GM12878 (cell line): ENCODE data around the gene GNAI2. TPM values are rescaled to one million over a fixed set of nuclear protein-coding genes. Genes with fewer than 3 reads are reported as not detected.

Experiments
- ATAC-seq: fragments of 200-7000 bp; cut with Tn5 transposase; 3 replicates; pipeline ENCODE4 v1.9.1; 2020; ENCODE audit warnings: mild to moderate bottlenecking, moderate library complexity
- BruUV-seq: library from RNA; stranded (reverse); fragments of 400-500 nt; replicated peaks from 2 replicates; lab custom pipeline; 2021; lab: Mats Ljungman, UMichigan
- CTCF ChIA-PET: fragments of 300-600 bp; sonication (Branson Sonifier 250); formaldehyde crosslinking; extraction: SDS; loops from one replicate; lab custom pipeline; 2021; ENCODE audit warnings: inconsistent platforms; lab: Yijun Ruan, JAX
- POLR2A ChIA-PET: fragments of 350-600 bp; formaldehyde crosslinking; extraction: SDS; loops from one replicate; lab custom pipeline; 2021; ENCODE audit warnings: inconsistent platforms; lab: Charles Lee
- RAD21 ChIA-PET: fragments of 300-600 bp; sonication (Branson Sonifier 250); formaldehyde crosslinking; loops from one replicate; lab custom pipeline; 2023; ENCODE audit warnings: antibody characterized with exemption; ENCODE audit not compliant: unreplicated experiment; lab: Charles Lee
- SMC1A ChIA-PET: fragments of 300-600 bp; sonication (Branson Sonifier 250); formaldehyde crosslinking; loops from one replicate; lab custom pipeline; 2023; ENCODE audit not compliant: unreplicated experiment, uncharacterized antibody; lab: Charles Lee
- DNase-seq: peaks from one replicate; pipeline ENCODE4 v3.0.0-alpha.2; 2011; ENCODE audit warnings: low read depth, low spot score
- FAIRE-seq: peaks from 3 replicates; lab custom pipeline; 2011; peaks lifted over from hg19 to GRCh38; lab: Jason Lieb, UNC
- H2AFZ ChIP-seq: 2 replicates; pipeline ENCODE4 v1.6.0; 2011; ENCODE audit warnings: low read depth, low read length, control low read depth; ENCODE audit not compliant: control insufficient read depth
- H3K27ac ChIP-seq: 2 replicates; pipeline ENCODE4 v1.5.1; 2011; ENCODE audit warnings: control low read depth; ENCODE audit not compliant: control insufficient read depth, insufficient read depth
- H3K27me3 ChIP-seq, 2 experiments: replicated peaks in 1 of 2; 2 replicates each; pipeline versions ENCODE4 v1.6.0 to v1.6.1; 2011; ENCODE audit warnings: low read length in 1 of 2; ENCODE audit not compliant: control insufficient read depth in 2 of 2, insufficient read depth in 2 of 2
- H3K36me3 ChIP-seq, 2 experiments: 2 replicates each; pipeline ENCODE4 v1.5.1; 2011; ENCODE audit warnings: low read length in 1 of 2; ENCODE audit not compliant: control insufficient read depth in 2 of 2, insufficient read depth in 2 of 2
- H3K4me1 ChIP-seq: 2 replicates; pipeline ENCODE4 v1.6.1; 2011; ENCODE audit warnings: mild to moderate bottlenecking, low read length, moderate library complexity, mixed read lengths; ENCODE audit not compliant: control insufficient read depth, insufficient read depth
- H3K4me2 ChIP-seq: 2 replicates; pipeline ENCODE4 v1.6.0; 2011; ENCODE audit warnings: control low read depth; ENCODE audit not compliant: control insufficient read depth, insufficient read depth
- H3K4me3 ChIP-seq: fragments of 200-600 bp; sonication (generic); 2 replicates; pipeline ENCODE4 v1.5.1; 2016
- H3K79me2 ChIP-seq: 2 replicates; pipeline ENCODE4 v1.6.0; 2011; ENCODE audit warnings: low read length; ENCODE audit not compliant: control insufficient read depth, insufficient read depth
- H3K9ac ChIP-seq: 2 replicates; pipeline ENCODE4 v1.8.0; 2011; ENCODE audit warnings: low read length, control low read depth, mixed read lengths; ENCODE audit not compliant: control insufficient read depth, insufficient read depth
- H3K9me3 ChIP-seq: replicated peaks from 3 replicates; pipeline ENCODE4 v1.5.1; 2011; ENCODE audit warnings: mild to moderate bottlenecking, low read length; ENCODE audit not compliant: control insufficient read depth, insufficient read depth
- H4K20me1 ChIP-seq: 2 replicates; pipeline ENCODE4 v1.6.0; 2011; ENCODE audit not compliant: control insufficient read depth, insufficient read depth
- CHD2 ChIP-seq: IDR thresholded peaks from 2 replicates; pipeline ENCODE4 v1.6.1; 2011; ENCODE audit warnings: low read depth, low read length, improper control_type of control experiment, borderline replicate concordance
- CHD4 ChIP-seq: fragments of 200-600 bp; sonication (generic); IDR thresholded peaks from 2 replicates; pipeline ENCODE4 v1.6.1; 2016; ENCODE audit warnings: mild to moderate bottlenecking
- GATAD2B ChIP-seq: fragments of 450-650 bp; conservative IDR thresholded peaks from 2 replicates; pipeline ENCODE4 v1.6.1; 2017; ENCODE audit warnings: low read depth, mild to moderate bottlenecking, moderate library complexity
- HDAC2 ChIP-seq: fragments of 200-600 bp; sonication (generic); IDR thresholded peaks from 2 replicates; pipeline ENCODE4 v1.6.1; 2017
- KAT2A ChIP-seq: conservative IDR thresholded peaks from 2 replicates; pipeline ENCODE4 v1.6.1; 2011; ENCODE audit warnings: low read depth, low read length; ENCODE audit not compliant: control insufficient read depth
- NBN ChIP-seq: fragments of 450-650 bp; IDR thresholded peaks from 2 replicates; pipeline ENCODE4 v1.6.1; 2016
- NFIC ChIP-seq: IDR thresholded peaks from 2 replicates; pipeline ENCODE4 v1.6.1; 2012; ENCODE audit warnings: low read depth, mild to moderate bottlenecking, inconsistent platforms, low read length, moderate library complexity
- NFYA ChIP-seq: IDR thresholded peaks from 2 replicates; pipeline ENCODE4 v1.6.1; 2011; ENCODE audit warnings: low read depth, mild to moderate bottlenecking, low read length, improper control_type of control experiment, borderline replicate concordance
- NR2C2 ChIP-seq: IDR thresholded peaks from 2 replicates; pipeline ENCODE4 v1.6.1; 2011; ENCODE audit warnings: borderline replicate concordance, low read depth; ENCODE audit not compliant: control insufficient read depth, insufficient read length
- ZNF217 ChIP-seq: fragments of 450-650 bp; IDR thresholded peaks from 2 replicates; pipeline ENCODE4 v1.6.1; 2017; ENCODE audit warnings: antibody characterized with exemption, mild to moderate bottlenecking
- WGBS: methylation state at CpG from one replicate; pipeline ENCODE4 v1.1.6; 2016; ENCODE audit warnings: low lambda C conversion rate; ENCODE audit not compliant: insufficient replicate concordance, insufficient coverage; ENCODE audit errors: missing lambda C conversion rate; 5-methylcytosine and 5-hydroxymethylcytosine counted together
- in situ Hi-C: fragments of 300-500 bp; cut with MboI; formaldehyde crosslinking; loops from 9 replicates; pipeline ENCODE4 v1.14.3; 2018; ENCODE audit warnings: mixed read lengths
- intact Hi-C: fragments of 100-400 bp; cut with micrococcal nuclease; formaldehyde crosslinking; loops from one replicate; pipeline ENCODE4 v1.14.2; 2022; ENCODE audit not compliant: unreplicated experiment
- polyA plus RNA-seq, 11 experiments: library from polyadenylated mRNA; depleted of rRNA in 4 of 11; unstranded in 6 of 11; stranded (reverse) in 5 of 11; fragments of >200 nt; fragmentation: Nextera tagmentation in 4 of 11; fragmentation: Illumina TruSeq in 1 of 11; extraction: Ambion mirVana in 4 of 11; extraction: Trizol in 1 of 11; gene quantifications; 1 replicate in 1 of 11; 2 replicates in 10 of 11; pipeline versions ENCODE4 v1.2.1 to v1.2.3, GENCODE V29; 2011 to 2016; ENCODE audit warnings: inconsistent platforms in 2 of 11, missing spikeins in 2 of 11, low read depth in 1 of 11
- total RNA-seq, 4 experiments: library from RNA; depleted of rRNA in 3 of 4; stranded (reverse); fragments of >200 nt in 3 of 4; fragmentation: Illumina TruSeq in 1 of 4; extraction: Trizol in 1 of 4; gene quantifications; 2 replicates each; pipeline versions ENCODE4 v1.2.1 to v1.2.3, GENCODE V29; 2013 to 2021
- TF ChIP-seq, protein P1 (sequence below): fragments of 450-650 bp; IDR thresholded peaks from 2 replicates; pipeline ENCODE4 v1.6.1; 2017; ENCODE audit warnings: borderline replicate concordance
- TF ChIP-seq, protein P2 (sequence below): fragments of 450-650 bp; formaldehyde crosslinking; IDR thresholded peaks from 2 replicates; pipeline ENCODE4 v1.4.0; 2020; ENCODE audit warnings: mild to moderate bottlenecking, moderate library complexity
- TF ChIP-seq, protein P3 (sequence below): fragments of 450-650 bp; formaldehyde crosslinking; IDR thresholded peaks from 2 replicates; pipeline ENCODE4 v1.4.0; 2022; ENCODE audit warnings: mild to moderate bottlenecking, moderate library complexity
- TF ChIP-seq, protein P4 (sequence below): fragments of 150-350 bp; IDR thresholded peaks from 2 replicates; pipeline ENCODE4 v1.6.1; 2014; ENCODE audit warnings: mild to moderate bottlenecking, low read depth, low read length

GNAI2 gene
- total and polyA plus RNA-seq, 10 of the 15 experiments (the other 5 are each of a cell fraction or from before 2014, with no cell fraction given), result 5.0 to 346 (median 237) TPM

DNA sequence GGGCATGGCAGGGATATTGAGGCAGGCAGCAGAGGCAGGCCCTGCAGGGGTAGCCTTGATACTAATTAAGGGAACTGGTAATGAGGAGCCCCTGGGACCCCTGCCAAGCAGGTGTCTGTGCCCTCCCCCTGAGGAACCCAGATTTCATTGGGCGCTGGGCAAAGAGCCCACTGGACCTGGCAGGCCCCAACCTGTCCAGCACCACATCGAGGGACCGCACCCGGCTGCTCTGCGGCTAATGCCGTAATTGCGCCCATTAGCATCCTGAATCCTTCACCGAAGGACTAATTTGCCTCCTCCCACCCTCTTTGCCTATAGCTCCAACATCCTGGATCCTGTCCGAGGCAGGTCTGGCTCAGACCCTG, 19.2 kb downstream of the GNAI2 start:
- TF ChIP-seq, protein P1, sequence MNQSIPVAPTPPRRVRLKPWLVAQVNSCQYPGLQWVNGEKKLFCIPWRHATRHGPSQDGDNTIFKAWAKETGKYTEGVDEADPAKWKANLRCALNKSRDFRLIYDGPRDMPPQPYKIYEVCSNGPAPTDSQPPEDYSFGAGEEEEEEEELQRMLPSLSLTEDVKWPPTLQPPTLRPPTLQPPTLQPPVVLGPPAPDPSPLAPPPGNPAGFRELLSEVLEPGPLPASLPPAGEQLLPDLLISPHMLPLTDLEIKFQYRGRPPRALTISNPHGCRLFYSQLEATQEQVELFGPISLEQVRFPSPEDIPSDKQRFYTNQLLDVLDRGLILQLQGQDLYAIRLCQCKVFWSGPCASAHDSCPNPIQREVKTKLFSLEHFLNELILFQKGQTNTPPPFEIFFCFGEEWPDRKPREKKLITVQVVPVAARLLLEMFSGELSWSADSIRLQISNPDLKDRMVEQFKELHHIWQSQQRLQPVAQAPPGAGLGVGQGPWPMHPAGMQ, result no peak
- TF ChIP-seq, protein P2, sequence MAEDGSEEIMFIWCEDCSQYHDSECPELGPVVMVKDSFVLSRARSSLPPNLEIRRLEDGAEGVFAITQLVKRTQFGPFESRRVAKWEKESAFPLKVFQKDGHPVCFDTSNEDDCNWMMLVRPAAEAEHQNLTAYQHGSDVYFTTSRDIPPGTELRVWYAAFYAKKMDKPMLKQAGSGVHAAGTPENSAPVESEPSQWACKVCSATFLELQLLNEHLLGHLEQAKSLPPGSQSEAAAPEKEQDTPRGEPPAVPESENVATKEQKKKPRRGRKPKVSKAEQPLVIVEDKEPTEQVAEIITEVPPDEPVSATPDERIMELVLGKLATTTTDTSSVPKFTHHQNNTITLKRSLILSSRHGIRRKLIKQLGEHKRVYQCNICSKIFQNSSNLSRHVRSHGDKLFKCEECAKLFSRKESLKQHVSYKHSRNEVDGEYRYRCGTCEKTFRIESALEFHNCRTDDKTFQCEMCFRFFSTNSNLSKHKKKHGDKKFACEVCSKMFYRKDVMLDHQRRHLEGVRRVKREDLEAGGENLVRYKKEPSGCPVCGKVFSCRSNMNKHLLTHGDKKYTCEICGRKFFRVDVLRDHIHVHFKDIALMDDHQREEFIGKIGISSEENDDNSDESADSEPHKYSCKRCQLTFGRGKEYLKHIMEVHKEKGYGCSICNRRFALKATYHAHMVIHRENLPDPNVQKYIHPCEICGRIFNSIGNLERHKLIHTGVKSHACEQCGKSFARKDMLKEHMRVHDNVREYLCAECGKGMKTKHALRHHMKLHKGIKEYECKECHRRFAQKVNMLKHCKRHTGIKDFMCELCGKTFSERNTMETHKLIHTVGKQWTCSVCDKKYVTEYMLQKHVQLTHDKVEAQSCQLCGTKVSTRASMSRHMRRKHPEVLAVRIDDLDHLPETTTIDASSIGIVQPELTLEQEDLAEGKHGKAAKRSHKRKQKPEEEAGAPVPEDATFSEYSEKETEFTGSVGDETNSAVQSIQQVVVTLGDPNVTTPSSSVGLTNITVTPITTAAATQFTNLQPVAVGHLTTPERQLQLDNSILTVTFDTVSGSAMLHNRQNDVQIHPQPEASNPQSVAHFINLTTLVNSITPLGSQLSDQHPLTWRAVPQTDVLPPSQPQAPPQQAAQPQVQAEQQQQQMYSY (CRISPR knock-in tag), result no peak
- no peak for TF ChIP-seq CHD4
- no peak for TF ChIP-seq CHD2
- no peak for TF ChIP-seq KAT2A
- no peak for TF ChIP-seq NFYA
- TF ChIP-seq, protein P3, sequence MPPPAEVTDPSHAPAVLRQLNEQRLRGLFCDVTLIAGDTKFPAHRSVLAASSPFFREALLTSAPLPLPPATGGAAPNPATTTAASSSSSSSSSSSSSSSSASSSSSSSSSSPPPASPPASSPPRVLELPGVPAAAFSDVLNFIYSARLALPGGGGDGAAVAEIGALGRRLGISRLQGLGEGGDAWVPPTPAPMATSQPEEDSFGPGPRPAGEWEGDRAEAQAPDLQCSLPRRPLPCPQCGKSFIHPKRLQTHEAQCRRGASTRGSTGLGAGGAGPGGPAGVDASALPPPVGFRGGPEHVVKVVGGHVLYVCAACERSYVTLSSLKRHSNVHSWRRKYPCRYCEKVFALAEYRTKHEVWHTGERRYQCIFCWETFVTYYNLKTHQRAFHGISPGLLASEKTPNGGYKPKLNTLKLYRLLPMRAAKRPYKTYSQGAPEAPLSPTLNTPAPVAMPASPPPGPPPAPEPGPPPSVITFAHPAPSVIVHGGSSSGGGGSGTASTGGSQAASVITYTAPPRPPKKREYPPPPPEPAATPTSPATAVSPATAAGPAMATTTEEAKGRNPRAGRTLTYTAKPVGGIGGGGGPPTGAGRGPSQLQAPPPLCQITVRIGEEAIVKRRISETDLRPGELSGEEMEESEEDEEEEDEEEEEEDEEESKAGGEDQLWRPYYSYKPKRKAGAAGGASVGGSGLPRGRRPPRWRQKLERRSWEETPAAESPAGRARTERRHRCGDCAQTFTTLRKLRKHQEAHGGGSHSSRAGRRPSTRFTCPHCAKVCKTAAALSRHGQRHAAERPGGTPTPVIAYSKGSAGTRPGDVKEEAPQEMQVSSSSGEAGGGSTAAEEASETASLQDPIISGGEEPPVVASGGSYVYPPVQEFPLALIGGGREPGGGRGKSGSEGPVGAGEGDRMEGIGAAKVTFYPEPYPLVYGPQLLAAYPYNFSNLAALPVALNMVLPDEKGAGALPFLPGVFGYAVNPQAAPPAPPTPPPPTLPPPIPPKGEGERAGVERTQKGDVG (CRISPR knock-in tag), result no peak
- TF ChIP-seq HDAC2, result no peak
- TF ChIP-seq NBN, result no peak
- TF ChIP-seq GATAD2B, result no peak
- TF ChIP-seq, protein P4, sequence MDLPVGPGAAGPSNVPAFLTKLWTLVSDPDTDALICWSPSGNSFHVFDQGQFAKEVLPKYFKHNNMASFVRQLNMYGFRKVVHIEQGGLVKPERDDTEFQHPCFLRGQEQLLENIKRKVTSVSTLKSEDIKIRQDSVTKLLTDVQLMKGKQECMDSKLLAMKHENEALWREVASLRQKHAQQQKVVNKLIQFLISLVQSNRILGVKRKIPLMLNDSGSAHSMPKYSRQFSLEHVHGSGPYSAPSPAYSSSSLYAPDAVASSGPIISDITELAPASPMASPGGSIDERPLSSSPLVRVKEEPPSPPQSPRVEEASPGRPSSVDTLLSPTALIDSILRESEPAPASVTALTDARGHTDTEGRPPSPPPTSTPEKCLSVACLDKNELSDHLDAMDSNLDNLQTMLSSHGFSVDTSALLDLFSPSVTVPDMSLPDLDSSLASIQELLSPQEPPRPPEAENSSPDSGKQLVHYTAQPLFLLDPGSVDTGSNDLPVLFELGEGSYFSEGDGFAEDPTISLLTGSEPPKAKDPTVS, result no peak
- no peak for TF ChIP-seq NR2C2
- no peak for TF ChIP-seq NFIC
- TF ChIP-seq ZNF217, result no peak
- H3K36me3 ChIP-seq, result peaks cover 37 to 54% of the 10 kb centered on the region in 2 experiments
- no peak overlapping the region for H3K4me2 ChIP-seq
- no peak for ATAC-seq
- ChIA-PET POLR2A (no interaction called here), CTCF (interaction anchor here (1.6 kb wide), 1 partner anchor 29 kb away, joined by 4 read pairs; no protein-coding TSS in a partner anchor), SMC1A (no interaction called here), RAD21 (interaction anchor here (1.0 kb wide), 1 partner anchor 9 kb away, joined by 4 read pairs; no protein-coding TSS in a partner anchor)
- H3K27ac ChIP-seq, result no peak overlapping the region
- H3K4me1 ChIP-seq, result peaks cover 5% of the 10 kb centered on the region; the same call in 1 of the 2 replicates
- H4K20me1 ChIP-seq, result peaks cover 5% of the 10 kb centered on the region
- H3K79me2 ChIP-seq, result peaks cover 9% of the 10 kb centered on the region
- in situ Hi-C loops, result no loop called here
- H3K9ac ChIP-seq, result no peak overlapping the region
- FAIRE-seq, result no peak
- intact Hi-C loops, result no loop called here
- 94% methylated on average over 9 of the region's 9 CpGs for WGBS
- BruUV-seq, result no TSS peak
- no peak for DNase-seq
- peaks cover 13% of the 10 kb centered on the region; the same call in 1 of the 3 replicates for H3K9me3 ChIP-seq
- H3K27me3 ChIP-seq, result no peaks in the 10 kb centered on the region
- H2AFZ ChIP-seq, result no peak overlapping the region
- no peak overlapping the region for H3K4me3 ChIP-seq
